Endodermal cell (in vitro differentiated cells): ENCODE results near the gene GPX4. TPM values are rescaled to one million over a fixed set of nuclear protein-coding genes. Genes with fewer than 3 reads are reported as not detected.

Source experiments
- DNase-seq: peaks from one replicate; pipeline ENCODE4 v3.0.0-alpha.2; 2017
- H3K27ac ChIP-seq: 2 replicates; pipeline ENCODE4 v1.5.1; 2013; ENCODE audit warnings: mild to moderate bottlenecking, low read depth, low read length, moderate library complexity
- H3K27me3 ChIP-seq: 2 replicates; pipeline ENCODE4 v1.6.1; 2013; ENCODE audit warnings: mild to moderate bottlenecking, low read length, moderate library complexity; ENCODE audit not compliant: insufficient read depth, control insufficient read depth, poor library complexity, severe bottlenecking
- H3K36me3 ChIP-seq: 2 replicates; pipeline ENCODE4 v1.7.0; 2013; ENCODE audit warnings: mild to moderate bottlenecking, low read length, moderate library complexity; ENCODE audit not compliant: control insufficient read depth, insufficient read depth
- H3K4me1 ChIP-seq: one replicate; pipeline ENCODE4 v1.7.0; 2013; ENCODE audit warnings: low read length; ENCODE audit not compliant: control insufficient read depth, insufficient read depth
- H3K4me3 ChIP-seq: 2 replicates; pipeline ENCODE4 v1.5.1; 2013; ENCODE audit warnings: mild to moderate bottlenecking, low read length, moderate library complexity
- H3K9ac ChIP-seq: 2 replicates; pipeline ENCODE4 v1.6.1; 2013; ENCODE audit warnings: mild to moderate bottlenecking, low read length, moderate library complexity; ENCODE audit not compliant: poor library complexity, severe bottlenecking; ENCODE audit errors: extremely low read depth
- H3K9me3 ChIP-seq: 2 replicates; pipeline ENCODE4 v1.6.1; 2013; ENCODE audit warnings: mild to moderate bottlenecking, low read length, moderate library complexity; ENCODE audit not compliant: control insufficient read depth
- H3K27ac Mint-ChIP-seq: 2 replicates; pipeline ENCODE4 v1.8.0; 2020; ENCODE audit warnings: mixed read lengths
- H3K27me3 Mint-ChIP-seq: 2 replicates; pipeline ENCODE4 v1.8.0; 2021; ENCODE audit warnings: mild to moderate bottlenecking, mixed read lengths; ENCODE audit not compliant: insufficient read depth
- H3K36me3 Mint-ChIP-seq: 2 replicates; pipeline ENCODE4 v1.8.0; 2020; ENCODE audit warnings: low read depth, mixed read lengths
- H3K4me1 Mint-ChIP-seq: 2 replicates; pipeline ENCODE4 v1.8.0; 2020; ENCODE audit warnings: mixed read lengths
- H3K4me3 Mint-ChIP-seq: 2 replicates; pipeline ENCODE4 v1.8.0; 2020; ENCODE audit warnings: mild to moderate bottlenecking, moderate library complexity, mixed read lengths
- H3K9me3 Mint-ChIP-seq: 2 replicates; pipeline ENCODE4 v1.8.0; 2020; ENCODE audit warnings: mild to moderate bottlenecking, mixed read lengths
- CTCF ChIP-seq: fragments of 200-600 bp; sonication (generic); conservative IDR thresholded peaks from 2 replicates; pipeline ENCODE4 v1.5.0; 2021; ENCODE audit warnings: antibody characterized with exemption, mild to moderate bottlenecking
- WGBS, 2 experiments: methylation state at CpG; one replicate each; pipeline versions ENCODE4 v1.1.5 to v1.1.7; 2013; ENCODE audit warnings: missing lambda C conversion rate in 2 of 2, mixed read lengths in 1 of 2; ENCODE audit not compliant: insufficient coverage in 1 of 2, insufficient read length in 1 of 2; 5-methylcytosine and 5-hydroxymethylcytosine counted together
- total RNA-seq, 2 donors: library from RNA; stranded (reverse); fragmentation: NEBNext Ultra II Directional in 1 of 2; extraction: Animal tissue kit (Norgen Biotek cat#: 25700) in 1 of 2; gene quantifications; 2 replicates in 1 of 2; 3 replicates in 1 of 2; pipeline ENCODE4 v1.2.1, GENCODE V29; 2021

Gene GPX4
- total RNA-seq, 2 donors from 2014 or later = 331 to 449 TPM

GRCh38 chr19:1145635-1146411 lies 42.0 kb downstream of the GPX4 start:
- 96 to 98% methylated on average over 21 to 26 of the region's 26 CpGs for WGBS, 2 experiments
- no peaks in the 10 kb centered on the region for H3K27me3 ChIP-seq
- H3K9me3 ChIP-seq = no peaks in the 10 kb centered on the region
- DNase-seq = no peak
- no peak overlapping the region for H3K9ac ChIP-seq
- H3K4me1 ChIP-seq = no peaks in the 10 kb centered on the region
- Mint-ChIP-seq H3K9me3 (no peaks in the 10 kb centered on the region), H3K4me3 (no peak overlapping the region), H3K36me3 (peaks cover 36% of the 10 kb centered on the region), H3K27ac (no peak overlapping the region), H3K4me1 (no peaks in the 10 kb centered on the region), H3K27me3 (no peaks in the 10 kb centered on the region)
- no peak overlapping the region for H3K4me3 ChIP-seq
- peaks cover 5% of the 10 kb centered on the region for H3K36me3 ChIP-seq
- H3K27ac ChIP-seq = no peak overlapping the region
- TF ChIP-seq CTCF = no peak

GRCh38 chr19:1146412-1146699 lies 42.6 kb downstream of the GPX4 start:
- WGBS, 2 experiments = 93 to 95% methylated on average over 3 to 13 of the region's 13 CpGs
- no peaks in the 10 kb centered on the region for H3K27me3 ChIP-seq
- H3K4me1 Mint-ChIP-seq = no peaks in the 10 kb centered on the region

GRCh38 chr19:1146858-1147780 lies 43.3 kb downstream of the GPX4 start:
- H3K9ac ChIP-seq = no peak overlapping the region
- Mint-ChIP-seq H3K36me3 (peaks cover 37% of the 10 kb centered on the region), H3K27ac (peak overlapping the region; percentile 48), H3K9me3 (no peaks in the 10 kb centered on the region), H3K4me1 (no peaks in the 10 kb centered on the region), H3K27me3 (no peaks in the 10 kb centered on the region), H3K4me3 (no peak overlapping the region)
- peak overlapping the region; percentile 41 for H3K27ac ChIP-seq
- H3K4me1 ChIP-seq = no peaks in the 10 kb centered on the region
- H3K27me3 ChIP-seq = no peaks in the 10 kb centered on the region
- WGBS, 2 experiments = 89 to 94% methylated on average over 12 to 37 of the region's 38 CpGs
- no peak for DNase-seq
- peaks cover 14% of the 10 kb centered on the region for H3K36me3 ChIP-seq
- TF ChIP-seq CTCF = no peak
- H3K9me3 ChIP-seq = no peaks in the 10 kb centered on the region
- H3K4me3 ChIP-seq = no peak overlapping the region

More at GRCh38 chr19:1146412-1146699, 42.6 kb downstream of the GPX4 start:
- peaks cover 6% of the 10 kb centered on the region for H3K36me3 ChIP-seq
- H3K27ac ChIP-seq = no peak overlapping the region
- TF ChIP-seq CTCF = no peak
- no peaks in the 10 kb centered on the region for H3K9me3 Mint-ChIP-seq
- H3K4me1 ChIP-seq = no peaks in the 10 kb centered on the region
- no peaks in the 10 kb centered on the region for H3K27me3 Mint-ChIP-seq
- H3K4me3 Mint-ChIP-seq = no peak overlapping the region
- no peak for DNase-seq
- no peak overlapping the region for H3K27ac Mint-ChIP-seq
- H3K36me3 Mint-ChIP-seq = peaks cover 38% of the 10 kb centered on the region
- no peak overlapping the region for H3K4me3 ChIP-seq
- H3K9me3 ChIP-seq = no peaks in the 10 kb centered on the region
- no peak overlapping the region for H3K9ac ChIP-seq
